ENCODE results near the gene NDUFC1. TPM values are rescaled to one million over a fixed set of nuclear protein-coding genes. Genes with fewer than 3 reads are reported as not detected.

The NDUFC1 gene
- 10 to 100 TPM; 45.7 to 52.8 (median 50.8) TPM for total RNA-seq

GRCh38 chr4:139301821-139302611 lies at the start of gene NDUFC1:
NDUFC1 (minus strand) TSS chr4:139302477; CDS start chr4:139295798, 6,679 bp downstream.
- H3K4me1 ChIP-seq, result peaks cover 14 to 70% (median 55%) of the 10 kb centered on the region in 4 donors
- peaks cover 0 to 8% (median 3%) of the 10 kb centered on the region in 4 donors for H3K36me3 ChIP-seq
- TF ChIP-seq CTCF (IDR thresholded peaks at IDR 0.05), result peak in 2 of 3 experiments; percentile 6 to 31
- peak; percentile 55 to 56 for TF ChIP-seq POLR2AphosphoS5 (IDR thresholded peaks at IDR 0.05)
- no peak for TF ChIP-seq EP300 (IDR thresholded peaks at IDR 0.05)
- TF ChIP-seq POLR2A (IDR thresholded peaks at IDR 0.05; ENCODE audit: low read depth), result no peak
- H3K27me3 ChIP-seq, result no peaks in the 10 kb centered on the region
- DNase-seq (ENCODE audit: extremely low spot score), result no peak
- H3K4me3 ChIP-seq, result peak within 1 kb of the TSS; percentile 82 to 99 (median 92)
- peak within 1 kb of the TSS; percentile 88 to 97 (median 93) for H3K27ac ChIP-seq (replicated peaks in 1 of 4)
- no peaks in the 10 kb centered on the region for H3K9me3 ChIP-seq
- WGBS, result 0% methylated on average over 30 of the region's 46 CpGs
- intact Hi-C loops (cut with DNase I), result loop anchor here (5.0 kb wide), 1 partner anchor 285 kb away; the partner anchor contains the start of gene NOCT

GRCh38 chr4:139337612-139338011 lies 35.3 kb upstream of the NDUFC1 start:
- intact Hi-C loops (cut with DNase I), result no loop called here
- H3K36me3 ChIP-seq, result peaks cover 4 to 38% (median 23%) of the 10 kb centered on the region in 4 donors

GRCh38 chr4:139333046-139333445 lies 30.8 kb upstream of the NDUFC1 start:
- Histone ChIP-seq H3K4me1 (peaks cover 0 to 26% (median 12%) of the 10 kb centered on the region in 4 donors), H3K4me3 (no peak overlapping the region), H3K9me3 (no peaks in the 10 kb centered on the region), H3K27me3 (no peaks in the 10 kb centered on the region), H3K27ac (replicated peaks in 1 of 4) (no peak overlapping the region), H3K36me3 (peaks cover 0 to 13% (median 0%) of the 10 kb centered on the region in 4 donors)
- intact Hi-C loops (cut with DNase I), result no loop called here
- no peak for DNase-seq (ENCODE audit: extremely low spot score)
- TF ChIP-seq CTCF (IDR thresholded peaks at IDR 0.05), result no peak
- TF ChIP-seq POLR2AphosphoS5 (IDR thresholded peaks at IDR 0.05), result no peak
- TF ChIP-seq POLR2A (IDR thresholded peaks at IDR 0.05; ENCODE audit: low read depth), result no peak
- no peak for TF ChIP-seq EP300 (IDR thresholded peaks at IDR 0.05)
- WGBS, result 87% methylated on average over 2 of the region's 2 CpGs

More at GRCh38 chr4:139337612-139338011, 35.3 kb upstream of the NDUFC1 start:
- no peak overlapping the region for H3K27ac ChIP-seq (replicated peaks in 1 of 4)
- H3K27me3 ChIP-seq, result no peaks in the 10 kb centered on the region
- peaks cover 0 to 5% (median 0%) of the 10 kb centered on the region in 4 donors for H3K4me1 ChIP-seq
- H3K4me3 ChIP-seq, result no peak overlapping the region
- TF ChIP-seq POLR2A (IDR thresholded peaks at IDR 0.05; ENCODE audit: low read depth) (no peak), CTCF (IDR thresholded peaks at IDR 0.05) (no peak), POLR2AphosphoS5 (IDR thresholded peaks at IDR 0.05) (no peak), EP300 (IDR thresholded peaks at IDR 0.05) (no peak)
- H3K9me3 ChIP-seq, result no peaks in the 10 kb centered on the region
- no peak for DNase-seq (ENCODE audit: extremely low spot score)

GRCh38 chr4:139331185-139331584 lies 28.9 kb upstream of the NDUFC1 start:
- whole genome bisulfite sequencing, result 77% methylated on average over 1 of the region's 1 CpG
- H3K27ac ChIP-seq (replicated peaks in 1 of 4), result no peak overlapping the region
- no peaks in the 10 kb centered on the region for H3K27me3 ChIP-seq
- intact Hi-C loops (cut with DNase I), result no loop called here
- no peak for DNase-seq (ENCODE audit: extremely low spot score)
- TF ChIP-seq POLR2AphosphoS5 (IDR thresholded peaks at IDR 0.05) (no peak), CTCF (IDR thresholded peaks at IDR 0.05) (no peak), POLR2A (IDR thresholded peaks at IDR 0.05; ENCODE audit: low read depth) (no peak), EP300 (IDR thresholded peaks at IDR 0.05) (no peak)
- peaks cover 0 to 13% (median 0%) of the 10 kb centered on the region in 4 donors for H3K36me3 ChIP-seq
- H3K9me3 ChIP-seq, result no peaks in the 10 kb centered on the region
- H3K4me3 ChIP-seq, result no peak overlapping the region
- H3K4me1 ChIP-seq, result peaks cover 0 to 26% (median 12%) of the 10 kb centered on the region in 4 donors

Measured in esophagus muscularis mucosa (tissue), 4 donors.